ENCODE data around the gene CBFB. TPM values are rescaled to one million over a fixed set of nuclear protein-coding genes. Genes with fewer than 3 reads are reported as not detected.

CBFB gene
- total and polyA plus RNA-seq, 2 of the 13 experiments (the other 11 are each of a cell fraction or from before 2014, with no cell fraction given): 22.1 to 70.8 TPM

- TF ChIP-seq, protein P1, sequence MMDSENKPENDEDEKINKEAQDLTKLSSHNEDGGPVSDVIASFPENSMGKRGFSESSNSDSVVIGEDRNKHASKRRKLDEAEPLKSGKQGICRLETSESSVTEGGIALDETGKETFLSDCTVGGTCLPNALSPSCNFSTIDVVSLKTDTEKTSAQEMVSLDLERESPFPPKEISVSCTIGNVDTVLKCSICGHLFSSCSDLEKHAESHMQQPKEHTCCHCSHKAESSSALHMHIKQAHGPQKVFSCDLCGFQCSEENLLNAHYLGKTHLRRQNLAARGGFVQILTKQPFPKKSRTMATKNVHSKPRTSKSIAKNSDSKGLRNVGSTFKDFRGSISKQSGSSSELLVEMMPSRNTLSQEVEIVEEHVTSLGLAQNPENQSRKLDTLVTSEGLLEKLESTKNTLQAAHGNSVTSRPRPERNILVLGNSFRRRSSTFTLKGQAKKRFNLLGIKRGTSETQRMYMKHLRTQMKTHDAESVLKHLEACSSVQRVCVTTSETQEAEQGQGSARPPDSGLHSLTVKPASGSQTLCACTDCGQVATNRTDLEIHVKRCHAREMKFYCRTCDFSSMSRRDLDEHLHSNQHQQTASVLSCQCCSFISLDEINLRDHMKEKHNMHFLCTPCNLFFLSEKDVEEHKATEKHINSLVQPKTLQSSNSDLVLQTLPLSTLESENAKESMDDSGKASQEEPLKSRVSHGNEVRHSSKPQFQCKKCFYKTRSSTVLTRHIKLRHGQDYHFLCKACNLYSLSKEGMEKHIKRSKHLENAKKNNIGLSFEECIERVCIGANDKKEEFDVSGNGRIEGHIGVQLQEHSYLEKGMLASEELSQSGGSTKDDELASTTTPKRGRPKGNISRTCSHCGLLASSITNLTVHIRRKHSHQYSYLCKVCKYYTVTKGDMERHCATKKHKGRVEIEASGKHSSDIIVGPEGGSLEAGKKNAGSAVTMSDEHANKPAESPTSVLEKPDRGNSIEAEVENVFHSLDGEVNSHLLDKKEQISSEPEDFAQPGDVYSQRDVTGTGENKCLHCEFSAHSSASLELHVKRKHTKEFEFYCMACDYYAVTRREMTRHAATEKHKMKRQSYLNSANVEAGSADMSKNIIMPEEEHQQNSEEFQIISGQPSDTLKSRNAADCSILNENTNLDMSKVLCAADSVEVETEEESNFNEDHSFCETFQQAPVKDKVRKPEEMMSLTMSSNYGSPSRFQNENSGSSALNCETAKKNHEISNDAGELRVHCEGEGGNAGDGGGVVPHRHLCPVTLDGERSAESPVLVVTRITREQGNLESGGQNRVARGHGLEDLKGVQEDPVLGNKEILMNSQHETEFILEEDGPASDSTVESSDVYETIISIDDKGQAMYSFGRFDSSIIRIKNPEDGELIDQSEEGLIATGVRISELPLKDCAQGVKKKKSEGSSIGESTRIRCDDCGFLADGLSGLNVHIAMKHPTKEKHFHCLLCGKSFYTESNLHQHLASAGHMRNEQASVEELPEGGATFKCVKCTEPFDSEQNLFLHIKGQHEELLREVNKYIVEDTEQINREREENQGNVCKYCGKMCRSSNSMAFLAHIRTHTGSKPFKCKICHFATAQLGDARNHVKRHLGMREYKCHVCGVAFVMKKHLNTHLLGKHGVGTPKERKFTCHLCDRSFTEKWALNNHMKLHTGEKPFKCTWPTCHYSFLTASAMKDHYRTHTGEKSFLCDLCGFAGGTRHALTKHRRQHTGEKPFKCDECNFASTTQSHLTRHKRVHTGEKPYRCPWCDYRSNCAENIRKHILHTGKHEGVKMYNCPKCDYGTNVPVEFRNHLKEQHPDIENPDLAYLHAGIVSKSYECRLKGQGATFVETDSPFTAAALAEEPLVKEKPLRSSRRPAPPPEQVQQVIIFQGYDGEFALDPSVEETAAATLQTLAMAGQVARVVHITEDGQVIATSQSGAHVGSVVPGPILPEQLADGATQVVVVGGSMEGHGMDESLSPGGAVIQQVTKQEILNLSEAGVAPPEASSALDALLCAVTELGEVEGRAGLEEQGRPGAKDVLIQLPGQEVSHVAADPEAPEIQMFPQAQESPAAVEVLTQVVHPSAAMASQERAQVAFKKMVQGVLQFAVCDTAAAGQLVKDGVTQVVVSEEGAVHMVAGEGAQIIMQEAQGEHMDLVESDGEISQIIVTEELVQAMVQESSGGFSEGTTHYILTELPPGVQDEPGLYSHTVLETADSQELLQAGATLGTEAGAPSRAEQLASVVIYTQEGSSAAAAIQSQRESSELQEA (CRISPR knock-in tag; IDR thresholded peaks at IDR 0.05; ENCODE audit: not compliant biosample characterization): no peak
- TF ChIP-seq ARNT (IDR thresholded peaks at IDR 0.05) (no peak), NFKBIZ (CRISPR knock-in tag; IDR thresholded peaks at IDR 0.05) (no peak), ZNF326 (CRISPR knock-in tag; IDR thresholded peaks at IDR 0.05; ENCODE audit: borderline replicate concordance) (no peak), ZBTB7A (CRISPR knock-in tag; IDR thresholded peaks at IDR 0.05) (no peak), RARA (CRISPR knock-in tag; IDR thresholded peaks at IDR 0.05) (peak; percentile 72), GTF3A (CRISPR knock-in tag; conservative IDR thresholded peaks at IDR 0.05) (no peak), BCL6 (CRISPR knock-in tag; IDR thresholded peaks at IDR 0.05) (peak; percentile 72), ZNF329 (CRISPR knock-in tag; IDR thresholded peaks at IDR 0.05; ENCODE audit: low read depth) (no peak), SPEN (CRISPR knock-in tag; IDR thresholded peaks at IDR 0.05; ENCODE audit: low read depth) (no peak), AFF4 (CRISPR knock-in tag; IDR thresholded peaks at IDR 0.05) (no peak), ZNF644 (CRISPR knock-in tag; IDR thresholded peaks at IDR 0.05; ENCODE audit: low read depth) (peak; percentile 36; the same call in 1 of the 2 replicates), ZNF773 (CRISPR knock-in tag; IDR thresholded peaks at IDR 0.05; ENCODE audit: borderline replicate concordance) (no peak), PITX1 (CRISPR knock-in tag; IDR thresholded peaks at IDR 0.05) (0 out of 2 replicates have a peak, but pooled peaks have one; percentile 38), CBFB (CRISPR knock-in tag; IDR thresholded peaks at IDR 0.05) (no peak), IKZF1 (IDR thresholded peaks at IDR 0.05) (no peak)
- TF ChIP-seq, protein P2, sequence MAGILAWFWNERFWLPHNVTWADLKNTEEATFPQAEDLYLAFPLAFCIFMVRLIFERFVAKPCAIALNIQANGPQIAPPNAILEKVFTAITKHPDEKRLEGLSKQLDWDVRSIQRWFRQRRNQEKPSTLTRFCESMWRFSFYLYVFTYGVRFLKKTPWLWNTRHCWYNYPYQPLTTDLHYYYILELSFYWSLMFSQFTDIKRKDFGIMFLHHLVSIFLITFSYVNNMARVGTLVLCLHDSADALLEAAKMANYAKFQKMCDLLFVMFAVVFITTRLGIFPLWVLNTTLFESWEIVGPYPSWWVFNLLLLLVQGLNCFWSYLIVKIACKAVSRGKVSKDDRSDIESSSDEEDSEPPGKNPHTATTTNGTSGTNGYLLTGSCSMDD (CRISPR knock-in tag; IDR thresholded peaks at IDR 0.05): no peak
Measured at GRCh38 chr16:66996324-66996982, 32.5 kb upstream of the CBFB start (continued).
